Measurements from ENCODE around the gene SLC6A8.
A peak's percentile ranks its signal among the peaks of the same experiment; 100 is the strongest.

Gene SLC6A8

DNA sequence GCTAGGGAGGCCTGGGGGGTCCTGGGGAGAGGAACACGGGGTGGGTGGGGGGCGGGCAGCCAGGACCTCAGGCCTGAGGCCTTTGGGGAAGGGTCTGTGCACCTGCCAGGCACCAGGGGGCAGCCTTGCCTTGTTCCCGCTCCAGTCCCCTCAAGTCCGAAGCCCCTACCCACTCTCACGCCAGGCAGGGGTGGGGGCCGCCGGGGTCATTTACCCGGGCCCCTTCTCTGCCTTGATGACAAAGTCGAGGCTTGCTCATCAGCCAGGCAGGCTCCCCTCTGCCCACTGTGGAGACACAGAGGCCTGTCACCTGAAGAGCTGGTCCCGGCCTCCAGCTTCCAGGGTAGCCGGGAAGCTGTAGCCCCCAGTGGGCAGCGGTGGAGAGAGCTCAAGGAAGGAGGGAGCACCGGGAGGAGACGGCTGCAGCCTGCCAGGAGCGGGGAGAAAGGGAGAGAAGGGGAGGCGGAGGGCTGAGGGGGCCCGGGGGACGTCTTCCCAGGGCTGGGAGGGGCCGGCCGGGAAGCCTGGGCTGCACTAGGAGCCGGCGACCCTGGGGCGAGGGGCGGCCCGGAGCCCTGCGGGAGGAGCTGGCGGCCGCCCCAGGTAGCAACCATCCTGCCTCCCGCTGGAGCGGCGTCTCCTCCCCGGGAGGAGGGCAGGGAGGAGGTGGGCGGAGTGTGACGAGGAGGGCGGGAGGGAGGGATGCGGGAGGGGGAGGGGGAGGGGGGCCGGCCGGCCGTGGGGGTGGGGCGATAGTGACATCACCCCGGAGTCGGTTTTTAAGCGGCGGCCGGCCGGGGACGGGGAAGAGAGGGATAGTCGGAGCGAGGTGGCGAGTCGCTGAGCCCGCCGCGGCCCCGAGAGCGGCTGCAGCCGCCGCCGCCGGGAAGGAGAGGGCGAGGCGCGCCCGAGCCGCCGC is at the start of gene SLC6A8:
SLC6A8 (plus strand) TSS at position 806 of the 919 bp plus-strand sequence. CDS start 649 bp downstream, outside the sequence.
- peak; percentile 85 for DNase-seq

DNA sequence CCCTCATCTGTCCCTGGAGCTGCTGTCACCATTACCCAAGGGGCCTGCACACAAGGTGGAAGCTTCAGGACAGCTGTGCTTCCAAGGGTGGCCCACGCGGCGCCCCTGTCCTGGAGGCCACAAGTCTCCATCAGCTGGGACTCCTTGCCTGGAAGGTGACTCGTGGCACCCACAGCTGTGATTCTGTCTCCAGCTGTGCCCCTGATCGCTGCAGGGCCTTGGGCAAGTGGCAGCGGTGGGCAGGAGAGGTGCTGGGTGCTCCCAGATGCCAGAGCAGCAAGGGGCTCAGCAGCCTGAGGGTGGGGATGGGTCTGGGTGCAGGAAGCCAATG is 49.7 kb upstream of the SLC6A8 start:
- no peak for DNase-seq

GRCh38 chrX:153638436-153639176 is 49.1 kb upstream of the SLC6A8 start:
- DNase-seq = no peak

DNA sequence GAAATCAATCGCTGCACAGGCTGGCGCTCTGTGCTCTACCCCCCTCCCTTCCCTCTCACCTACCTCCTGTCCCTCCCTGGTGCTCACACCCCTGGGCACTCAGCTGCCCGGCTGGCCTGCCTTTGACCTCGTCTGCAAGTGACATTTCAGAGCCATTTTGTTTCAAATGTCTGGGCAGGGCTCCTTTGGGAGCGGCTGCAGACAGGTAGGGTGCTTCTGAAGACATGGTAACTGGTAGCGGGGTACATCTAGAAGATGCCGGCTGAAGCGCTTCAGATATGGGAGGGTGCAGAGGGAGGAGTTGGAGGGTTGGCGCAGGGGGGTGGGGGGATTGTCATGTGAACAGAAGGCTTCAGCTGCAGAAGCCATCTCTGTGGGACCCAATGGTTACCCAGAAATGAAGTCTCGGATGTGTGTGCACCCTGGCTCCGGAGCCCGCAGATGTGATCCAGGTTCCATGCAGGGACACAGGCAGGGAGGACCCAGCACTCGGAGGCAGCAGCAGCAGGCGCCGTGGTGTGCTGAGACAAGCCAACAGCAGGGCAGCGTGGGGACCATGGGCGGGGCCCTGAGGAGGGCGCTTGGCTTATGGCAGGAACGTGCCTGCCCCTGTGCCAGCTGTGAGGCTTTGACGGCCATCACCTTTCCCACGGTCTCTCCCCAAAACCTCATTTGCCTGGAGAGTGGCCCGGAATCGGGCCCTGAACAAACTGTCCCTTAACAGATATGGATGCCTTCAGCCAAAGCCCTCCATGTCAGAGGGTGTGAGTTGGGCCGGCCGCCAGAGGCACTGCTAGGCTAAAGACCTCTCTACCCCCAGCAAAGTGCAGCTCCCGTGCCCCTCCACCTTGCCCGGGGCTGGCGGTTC is 48.3 kb upstream of the SLC6A8 start:
- DNase-seq = peak; percentile 29

GRCh38 chrX:153640045-153640686 is 47.6 kb upstream of the SLC6A8 start:
- no peak for DNase-seq

DNA sequence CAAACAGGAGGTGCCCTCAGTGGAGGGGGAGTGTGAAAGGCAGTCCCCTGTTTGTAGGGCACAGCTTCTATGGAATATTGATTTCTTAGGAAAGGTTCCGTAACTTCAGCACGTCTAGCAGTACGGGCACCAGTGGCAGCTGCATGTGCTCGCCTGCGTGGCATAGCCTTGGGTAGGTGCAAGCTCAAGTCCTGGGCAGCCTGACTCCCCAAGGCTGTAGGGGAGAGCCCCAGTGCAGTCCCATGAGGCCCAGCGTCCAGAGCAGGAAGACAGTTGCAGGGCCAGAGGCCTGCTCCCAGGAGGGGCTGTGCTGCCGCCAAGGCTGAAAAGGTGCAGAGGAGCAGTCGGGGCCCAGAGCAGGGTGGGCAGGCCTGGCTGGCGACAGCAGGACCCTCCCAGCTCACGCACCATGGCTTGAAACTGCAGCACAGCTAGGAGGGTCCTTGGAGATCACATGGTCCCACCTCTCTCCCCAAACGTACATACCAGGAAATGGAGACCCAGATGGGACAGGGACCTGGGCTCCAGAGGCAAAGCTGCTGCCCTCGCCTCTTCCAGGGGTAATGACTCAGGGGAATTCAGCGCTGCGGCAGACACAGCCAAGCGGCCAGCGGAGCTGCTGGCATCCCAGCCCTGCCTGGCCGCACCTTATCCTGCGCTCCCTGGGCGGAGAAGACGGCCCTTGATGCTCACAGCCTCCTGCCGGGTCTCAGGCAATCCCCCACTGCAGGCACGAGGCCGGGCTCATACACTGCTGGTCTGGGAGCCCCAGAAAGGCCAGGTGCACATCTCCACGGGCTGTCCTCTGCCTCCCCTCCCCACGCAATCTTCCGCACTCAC is 46.8 kb upstream of the SLC6A8 start:
- DNase-seq = no peak

GRCh38 chrX:153641627-153642026 is 46.1 kb upstream of the SLC6A8 start:
- DNase-seq = no peak

- peak; percentile 64 for DNase-seq
These were observed 45.6 kb upstream of the SLC6A8 start for GRCh38 chrX:153642051-153642654.

- DNase-seq = peak; percentile 43
These were observed 44.9 kb upstream of the SLC6A8 start for GRCh38 chrX:153642655-153643430.

- DNase-seq = peak; percentile 49
These were observed 44.0 kb upstream of the SLC6A8 start for GRCh38 chrX:153643431-153644351.

- peak; percentile 34 for DNase-seq
These were observed 43.2 kb upstream of the SLC6A8 start for GRCh38 chrX:153644356-153645125.

DNA sequence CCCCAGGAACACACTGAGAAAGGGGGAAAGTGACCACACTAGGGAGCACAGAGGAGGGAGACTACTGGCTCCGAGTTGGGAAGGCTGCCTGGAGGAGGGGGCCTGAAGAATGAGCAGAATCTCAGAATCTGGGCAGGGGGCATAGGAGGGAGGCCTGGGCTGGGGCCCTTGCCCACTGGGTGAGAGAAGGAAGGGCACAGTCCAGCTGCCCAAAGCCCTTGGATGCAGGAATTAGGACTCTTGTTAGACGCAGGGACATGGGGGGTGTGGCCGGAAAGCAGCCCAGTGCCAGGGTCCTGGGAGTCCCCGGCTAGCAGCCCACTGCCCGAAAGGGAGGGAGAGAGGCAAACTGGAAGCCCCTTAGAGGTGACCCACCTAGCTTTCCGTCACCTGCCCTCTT is 42.6 kb upstream of the SLC6A8 start:
- DNase-seq = no peak

GRCh38 chrX:153645921-153646488 is 41.7 kb upstream of the SLC6A8 start:
- DNase-seq = no peak

DNA sequence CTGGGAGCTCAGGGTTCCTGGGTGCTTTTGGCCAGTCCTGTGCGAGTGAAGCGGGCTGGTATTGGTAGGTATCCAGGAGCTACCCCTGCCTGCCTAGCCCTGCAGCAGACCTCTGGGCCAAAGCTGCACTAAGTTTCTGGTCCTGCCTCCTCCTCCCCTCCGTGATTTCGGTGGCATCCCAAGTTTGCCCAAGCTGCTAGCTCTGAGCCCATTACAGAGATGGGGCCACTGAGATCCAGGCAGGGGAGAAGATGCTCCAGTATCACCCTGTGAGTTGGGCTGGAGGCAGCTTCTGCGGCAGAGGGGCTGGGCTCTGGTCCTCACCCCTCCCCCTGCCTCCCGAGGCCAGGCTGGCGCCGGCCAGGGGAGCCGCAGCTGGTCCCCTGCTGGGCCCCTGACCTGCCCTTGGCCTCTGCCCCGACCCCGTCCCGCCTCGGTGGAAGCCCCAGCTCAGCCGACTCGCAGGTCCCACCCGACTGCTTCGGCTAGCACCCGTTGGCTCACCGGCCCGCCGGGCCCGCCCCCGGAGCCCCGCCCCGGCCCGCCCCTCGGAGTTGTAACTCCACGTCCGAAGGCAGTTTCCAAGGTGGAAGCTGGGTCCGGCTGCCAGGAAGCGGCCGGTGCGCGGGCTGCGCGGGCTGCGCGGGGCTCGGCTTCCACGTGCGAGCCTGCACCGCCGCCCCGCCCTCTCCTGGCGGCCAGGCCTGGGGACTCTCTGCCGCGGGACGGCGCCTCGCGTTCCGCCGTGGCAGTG is 40.9 kb upstream of the SLC6A8 start, which contains the start of gene DUSP9:
DUSP9 (plus strand) TSS at position 584 of the 754 bp plus-strand sequence. CDS start 751 bp downstream, outside the sequence.
- DNase-seq = peak; percentile 67

DNA sequence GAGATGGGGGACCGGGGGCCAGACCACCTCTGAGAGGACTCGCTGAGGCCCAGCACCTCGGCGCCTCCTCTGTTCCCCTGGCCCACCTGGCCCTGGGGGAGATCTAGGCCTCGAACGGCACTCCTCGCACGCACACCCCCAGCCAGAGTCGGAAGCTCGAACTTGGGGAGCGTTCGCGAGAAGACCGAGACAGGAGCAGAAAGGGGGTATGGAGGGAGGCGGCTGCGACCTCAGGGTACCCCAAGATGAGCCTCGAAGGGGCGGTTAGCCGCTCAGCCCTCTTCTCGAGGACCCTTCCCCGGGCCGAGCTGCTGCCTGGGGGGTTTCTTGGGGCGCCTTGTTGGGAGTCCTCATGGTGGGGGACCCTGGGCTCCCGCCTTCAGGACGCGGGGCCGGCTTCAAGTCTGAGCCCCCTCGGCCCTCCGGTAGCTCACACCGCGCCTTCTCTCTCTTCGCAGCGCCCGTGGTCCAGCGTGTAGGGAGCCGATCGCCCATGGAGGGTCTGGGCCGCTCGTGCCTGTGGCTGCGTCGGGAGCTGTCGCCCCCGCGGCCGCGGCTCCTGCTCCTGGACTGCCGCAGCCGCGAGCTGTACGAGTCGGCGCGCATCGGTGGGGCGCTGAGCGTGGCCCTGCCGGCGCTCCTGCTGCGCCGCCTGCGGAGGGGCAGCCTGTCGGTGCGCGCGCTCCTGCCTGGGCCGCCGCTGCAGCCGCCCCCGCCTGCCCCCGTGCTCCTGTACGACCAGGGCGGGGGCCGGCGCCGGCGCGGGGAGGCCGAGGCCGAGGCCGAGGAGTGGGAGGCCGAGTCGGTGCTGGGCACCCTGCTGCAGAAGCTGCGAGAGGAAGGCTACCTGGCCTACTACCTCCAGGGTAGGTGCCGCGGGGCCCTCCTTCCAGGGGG is 40.0 kb upstream of the SLC6A8 start:
- no peak for DNase-seq
